SW 1271 (cell line): ENCODE measurements around the gene UQCRC2.
A peak's percentile ranks its signal among the peaks of the same experiment; 100 is the strongest.
"Not testable (repeated sequence)": the region's sequence is repeated elsewhere in the genome, so short reads cannot be mapped to it uniquely, and the experiment has no call there.

Source experiments
- DNase-seq, 2 experiments: peaks; one replicate each; lab custom pipeline; 2025; lab: John Stamatoyannopoulos, UW

The UQCRC2 gene

DNA sequence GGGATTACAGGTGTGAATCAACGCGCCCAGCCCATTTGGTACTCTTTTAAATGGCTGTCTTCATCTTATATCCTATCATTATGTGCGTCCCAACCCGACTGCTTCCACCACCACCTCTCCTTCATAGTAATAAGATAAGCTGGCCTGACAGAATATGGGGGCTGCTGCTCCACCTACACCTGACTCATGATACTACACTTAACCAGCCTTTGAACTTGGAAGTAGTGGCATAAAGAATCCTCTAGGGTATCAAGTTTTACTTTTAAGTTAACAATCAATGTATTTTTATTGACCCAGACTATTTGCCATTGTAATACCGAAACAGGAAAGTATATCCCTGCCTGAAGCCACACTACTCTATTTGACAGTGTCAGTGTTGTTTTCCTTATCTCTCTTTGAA, 28.9 kb downstream of the UQCRC2 start:
- DNase-seq: no peak

DNA sequence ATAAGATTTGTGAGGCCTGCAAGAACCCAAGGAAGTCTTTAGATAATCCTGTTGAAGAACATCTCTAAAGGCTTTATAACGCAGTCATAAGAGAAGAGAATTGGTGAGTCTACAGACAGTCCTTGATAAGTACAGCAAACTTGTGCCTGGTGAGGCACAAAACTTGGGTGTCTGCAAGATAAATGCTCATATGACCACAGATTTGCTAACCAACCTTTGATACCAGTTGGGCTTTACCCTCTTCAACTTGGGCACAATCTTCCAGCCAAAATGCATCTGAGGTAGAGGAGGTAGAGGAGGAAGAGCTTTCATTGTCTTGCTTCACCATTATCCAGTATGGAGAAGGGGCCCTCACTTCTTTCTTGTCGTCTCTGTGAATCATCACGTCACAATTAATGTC, 30.9 kb downstream of the UQCRC2 start:
- no peak for DNase-seq

DNA sequence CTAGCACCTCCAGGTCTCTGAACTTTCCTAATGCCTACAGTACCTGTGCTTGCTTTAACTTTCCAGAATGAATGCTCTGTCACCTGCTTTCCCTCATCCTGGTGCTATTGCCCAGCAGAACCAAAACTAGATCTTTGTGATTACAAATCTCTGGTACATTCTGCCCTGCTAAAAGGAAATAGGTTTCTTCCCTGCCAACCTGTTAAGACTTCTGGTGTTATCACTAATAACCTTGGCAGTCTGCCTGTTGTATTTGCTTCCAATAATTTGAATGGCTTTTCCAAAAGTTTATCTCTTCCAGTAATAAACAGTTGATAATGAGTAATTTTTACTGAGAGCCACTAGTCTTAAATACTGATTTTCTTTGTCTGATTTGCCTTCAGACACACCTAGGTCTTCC, 32.4 kb downstream of the UQCRC2 start:
- no peak for DNase-seq

DNA sequence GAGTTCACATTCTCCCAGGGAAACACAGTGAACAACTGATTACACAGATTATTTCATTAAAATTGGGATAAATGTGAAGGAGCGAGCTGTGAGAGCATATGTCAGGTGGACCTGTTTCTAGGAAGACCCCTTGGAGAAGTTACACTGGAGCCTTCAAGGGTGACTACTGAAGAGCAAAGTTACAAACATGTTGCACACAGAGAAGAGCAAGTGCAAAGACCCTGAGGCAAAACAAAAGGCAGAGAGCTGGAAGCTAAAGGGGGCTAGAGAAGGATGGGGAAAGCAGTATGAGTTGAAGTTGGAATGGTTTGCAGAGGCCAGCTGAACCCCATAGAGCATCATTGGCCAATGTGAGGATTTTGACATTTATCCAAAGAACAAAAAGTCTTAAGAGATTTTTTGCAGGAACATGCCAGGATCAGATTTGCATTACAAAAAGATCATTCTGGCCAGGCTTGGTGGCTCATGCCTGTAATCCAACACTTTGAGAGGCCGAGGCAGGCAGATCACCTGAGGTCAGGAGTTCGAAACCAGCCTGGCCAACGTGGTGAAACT, 33.6 kb downstream of the UQCRC2 start:
- DNase-seq: no peak

DNA sequence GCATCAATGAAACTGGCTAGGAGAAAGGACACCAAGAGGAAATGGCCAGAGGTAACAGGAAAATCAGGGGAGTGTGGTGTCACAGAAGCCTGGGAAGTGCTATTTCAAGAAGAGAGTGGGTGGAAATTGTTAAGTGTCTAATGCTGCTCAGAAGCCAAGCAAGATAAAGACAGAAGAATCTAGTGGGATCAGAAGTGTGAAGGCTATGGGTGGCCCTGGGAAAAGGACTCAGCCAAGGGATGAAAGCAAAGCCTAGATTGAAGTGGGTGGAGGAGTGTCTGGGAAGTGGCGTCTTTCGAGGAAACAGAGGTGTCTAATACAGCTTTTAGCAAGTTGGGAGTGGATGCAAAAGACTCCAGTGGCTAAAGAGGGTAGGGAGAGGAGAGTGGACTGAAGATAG, 34.3 kb downstream of the UQCRC2 start:
- no peak for DNase-seq

DNA sequence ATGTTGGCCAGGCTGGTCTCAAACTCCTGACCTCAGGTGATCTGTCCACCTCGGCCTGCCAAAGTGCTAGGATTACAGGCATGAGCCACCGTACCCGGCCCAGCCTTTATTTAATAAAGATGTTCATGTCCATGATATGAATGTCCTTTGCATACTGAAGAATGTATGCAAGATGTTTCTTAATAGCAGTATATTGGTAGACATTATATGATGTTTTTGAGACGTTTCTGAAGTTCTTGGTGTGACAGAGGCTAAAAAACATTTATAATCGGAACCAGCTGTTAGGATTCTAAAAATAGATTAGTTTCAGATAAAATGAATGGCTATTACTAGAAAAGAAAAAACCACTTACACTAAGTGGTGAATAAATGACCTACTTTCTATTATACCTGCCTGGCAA, 36.0 kb downstream of the UQCRC2 start:
- DNase-seq: no peak

DNA sequence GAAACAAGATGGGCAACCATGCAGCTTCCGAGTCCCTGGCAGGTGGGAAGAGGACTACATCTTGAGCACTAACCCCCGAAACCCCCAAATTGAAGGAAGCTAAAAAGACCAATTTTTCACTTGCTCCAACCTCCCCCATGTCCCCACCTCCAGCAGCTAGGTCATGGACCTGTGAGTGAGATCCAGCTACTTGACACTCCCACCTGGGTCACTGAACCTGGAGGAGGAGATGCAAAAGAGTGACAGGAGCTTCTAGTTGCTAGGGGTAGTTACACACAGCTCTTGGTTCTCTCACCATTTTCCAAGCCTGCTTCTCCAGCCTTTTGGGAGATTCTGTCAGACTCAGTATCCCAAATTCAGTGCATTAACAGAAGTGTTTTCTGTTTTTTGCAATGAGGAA, 36.6 kb downstream of the UQCRC2 start:
- DNase-seq: no peak

DNA sequence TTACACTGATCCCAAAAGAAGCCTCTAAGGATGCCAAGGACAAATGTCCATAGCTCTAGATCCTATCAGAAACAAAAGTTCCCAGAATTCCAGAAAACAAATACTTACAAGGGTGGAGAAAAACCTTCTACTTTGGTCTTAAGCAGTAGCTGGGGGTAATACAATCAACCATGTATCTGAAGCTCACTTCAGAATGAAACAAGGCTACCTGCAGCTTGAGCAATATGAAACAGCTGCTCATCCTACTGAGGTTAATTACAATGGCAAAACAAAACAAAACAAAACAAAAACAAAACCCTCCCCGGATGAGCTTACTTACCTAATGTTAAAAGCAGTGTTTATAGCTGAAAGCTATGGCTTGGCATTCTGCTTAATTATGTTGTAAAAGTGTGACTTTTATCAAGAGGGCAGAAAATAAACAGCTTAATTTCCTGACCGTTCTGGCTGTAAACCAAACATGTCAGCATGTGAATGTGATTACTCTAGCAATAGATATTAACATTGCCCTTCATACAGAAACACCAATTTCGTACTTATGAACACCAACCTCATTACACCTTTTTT, 37.3 kb downstream of the UQCRC2 start:
- DNase-seq: no peak

DNA sequence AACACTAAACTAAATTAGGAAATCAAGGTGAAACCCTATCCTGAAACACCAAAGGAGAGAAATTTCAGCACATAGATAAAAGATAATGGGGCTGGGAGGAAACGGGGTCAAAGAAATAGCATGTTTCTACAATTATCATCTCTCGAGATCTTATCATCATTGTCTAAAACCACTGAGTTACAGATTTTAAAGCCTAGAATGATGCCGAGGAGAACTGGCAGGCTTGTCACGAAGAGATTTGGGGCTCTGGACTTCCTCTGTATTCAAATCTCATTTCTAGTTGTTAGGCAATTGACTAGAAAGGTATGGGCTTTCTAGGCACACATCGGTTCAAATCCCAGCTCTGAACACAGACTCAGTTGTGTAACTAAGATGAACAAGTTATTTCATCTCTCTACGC, 38.5 kb downstream of the UQCRC2 start:
- no peak for DNase-seq

DNA sequence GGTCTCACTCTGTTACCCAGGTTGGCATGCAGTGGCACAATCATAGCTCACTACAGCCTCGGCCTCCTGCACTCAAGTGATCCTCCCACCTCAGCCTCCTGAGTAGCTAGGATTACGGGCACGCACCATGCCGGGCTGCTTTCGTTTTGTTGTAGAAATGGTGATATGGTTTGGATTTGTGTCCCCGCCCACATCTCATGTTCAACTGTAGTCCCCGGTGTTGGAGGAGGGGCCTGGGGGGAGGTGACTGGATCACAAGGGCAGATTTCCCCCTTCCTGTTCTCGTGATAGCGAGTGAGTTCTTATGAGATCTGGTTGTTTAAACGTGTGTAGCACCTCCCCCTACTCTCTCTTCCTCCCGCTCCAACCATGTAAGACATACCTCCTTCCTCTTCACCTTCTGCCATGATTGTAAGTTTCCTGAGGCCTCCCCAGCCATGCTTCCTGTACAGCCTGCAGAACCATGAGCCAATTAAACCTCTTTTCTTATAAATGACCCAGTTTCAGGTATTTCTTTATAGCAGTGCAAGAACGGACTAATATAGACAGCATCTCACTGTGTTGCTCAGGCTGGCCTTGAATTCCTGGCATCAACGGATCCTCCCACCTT, 41.8 kb downstream of the UQCRC2 start:
- DNase-seq: no peak

DNA sequence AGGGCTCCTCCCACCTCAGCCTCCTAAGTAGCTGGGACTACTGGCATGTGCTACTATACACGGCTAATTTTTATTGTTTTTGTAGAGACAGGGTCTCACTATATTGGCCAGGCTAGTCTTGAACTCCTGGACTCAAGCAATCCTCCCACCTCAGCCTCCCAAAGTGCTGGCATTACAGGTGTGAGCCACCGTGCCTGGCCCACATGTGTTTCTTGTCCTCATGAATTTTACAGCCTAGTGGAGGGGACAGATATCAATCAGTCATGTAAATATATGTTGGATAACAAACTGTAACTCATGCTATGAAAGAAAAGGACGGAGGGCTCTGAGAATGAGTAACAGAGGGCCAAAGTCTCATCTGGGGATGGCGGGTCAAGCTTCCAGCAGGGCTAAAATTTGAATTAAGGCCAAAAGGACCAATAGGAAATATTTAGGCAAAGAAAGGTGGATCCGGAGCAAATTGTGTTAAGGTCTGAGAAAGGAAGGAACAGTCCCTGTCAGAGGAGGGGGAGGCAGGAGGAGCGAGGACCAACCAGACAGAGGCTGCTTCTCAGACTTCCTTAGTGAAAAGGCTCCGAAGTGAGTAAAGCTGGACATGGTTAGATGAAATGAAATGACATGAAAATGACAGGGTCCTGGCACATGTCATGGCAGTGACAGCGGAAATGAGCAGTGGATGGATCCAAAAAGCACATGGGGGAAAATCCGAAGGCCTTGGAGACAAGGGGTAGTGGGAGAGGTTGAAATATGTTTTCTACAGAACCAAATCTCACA, 43.9 kb downstream of the UQCRC2 start:
- no peak for DNase-seq

DNA sequence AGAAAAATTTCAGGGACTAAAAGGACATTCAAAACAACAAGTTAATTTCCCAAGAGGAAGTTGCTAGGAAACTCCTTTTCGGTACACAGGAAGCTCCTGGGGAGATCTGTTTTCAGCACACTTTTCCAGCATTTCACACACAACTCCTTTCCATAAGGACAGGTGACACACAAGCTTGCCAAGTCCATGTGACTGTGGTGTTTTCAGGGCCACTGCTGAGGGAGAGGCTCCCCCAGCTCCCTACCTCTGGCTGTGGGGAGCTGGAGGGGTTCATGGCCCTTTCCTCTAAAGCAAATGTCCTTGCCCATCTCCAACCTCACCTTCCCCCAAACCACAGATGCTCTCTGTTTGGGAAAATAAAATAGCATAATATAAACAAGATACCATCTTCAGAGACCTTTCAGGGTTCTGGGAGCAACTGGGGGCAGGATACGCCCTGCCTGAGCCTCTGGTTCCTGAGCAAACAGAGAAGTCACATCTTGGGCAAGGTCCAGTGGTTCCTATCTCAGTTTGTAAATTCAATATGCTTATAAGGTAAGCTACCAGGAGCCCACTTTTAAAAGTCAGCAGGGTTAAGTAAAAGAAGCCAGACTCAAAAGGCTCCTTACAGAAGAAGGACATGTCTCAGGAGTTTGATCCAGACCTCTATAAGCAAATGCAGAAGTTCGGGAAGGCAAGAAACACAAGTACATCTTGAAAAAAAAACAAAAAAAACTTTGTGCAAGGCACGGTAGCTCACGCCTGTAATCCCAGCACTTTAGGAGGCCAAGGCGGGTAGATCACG, 44.7 kb downstream of the UQCRC2 start:
- no peak for DNase-seq

DNA sequence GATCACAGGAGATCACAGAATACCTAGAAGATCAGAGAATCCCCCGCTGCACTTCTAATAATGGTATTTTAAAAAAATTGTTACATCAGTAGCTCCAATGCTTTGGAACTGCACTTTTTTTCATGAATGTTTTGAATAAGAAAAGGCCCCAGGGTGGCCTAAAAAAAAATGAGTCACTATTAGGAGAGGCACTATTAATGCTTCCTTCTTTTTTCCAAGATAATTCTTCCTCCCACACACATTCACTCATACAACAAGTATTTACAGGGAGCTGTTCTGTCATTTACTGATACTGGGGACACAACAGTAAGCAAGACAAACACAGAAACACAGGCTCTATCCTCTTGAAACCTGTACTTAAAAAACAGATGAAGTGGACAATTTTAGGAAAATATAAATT, 48.4 kb downstream of the UQCRC2 start:
- DNase-seq: no peak

DNA sequence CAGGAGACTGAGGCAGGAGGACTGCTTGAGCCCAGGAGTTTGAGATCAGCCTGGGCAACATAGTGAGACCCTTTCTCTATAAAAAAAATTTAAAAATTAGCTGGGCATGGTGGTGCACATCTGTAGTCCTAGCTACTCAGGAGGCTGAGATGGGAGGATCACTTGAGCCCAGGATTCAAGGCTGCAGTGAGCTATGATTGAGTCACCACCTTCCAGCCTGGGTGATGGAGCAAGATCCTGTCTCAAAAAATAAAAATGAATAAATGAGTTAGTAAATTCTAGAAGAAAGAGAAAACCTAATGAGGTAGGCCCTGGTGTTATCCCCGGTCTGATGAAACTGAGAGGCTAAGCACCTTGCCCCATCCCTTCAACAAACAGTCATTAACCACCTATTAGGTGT, 48.9 kb downstream of the UQCRC2 start:
- DNase-seq: not testable (repeated sequence)

DNA sequence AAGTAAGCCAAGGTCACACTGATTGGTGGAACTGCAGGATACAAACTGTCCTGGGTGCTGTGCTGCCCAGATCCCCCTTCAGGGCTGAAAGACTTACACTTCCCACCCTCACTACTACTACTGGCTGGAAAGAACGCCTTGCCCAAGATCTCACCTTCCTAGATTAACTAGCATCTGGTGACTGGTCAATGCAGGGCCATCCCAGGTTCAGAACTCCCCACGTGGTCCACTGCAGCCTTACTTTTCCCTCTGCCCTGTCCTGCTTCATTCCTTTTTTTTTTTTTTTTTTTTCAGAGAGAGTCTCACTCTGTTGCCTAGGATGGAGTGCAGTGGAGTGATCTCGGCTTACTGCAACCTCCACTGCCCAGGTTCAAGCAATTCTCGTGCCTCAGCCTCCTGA, 50.0 kb downstream of the UQCRC2 start:
- no peak for DNase-seq

DNA sequence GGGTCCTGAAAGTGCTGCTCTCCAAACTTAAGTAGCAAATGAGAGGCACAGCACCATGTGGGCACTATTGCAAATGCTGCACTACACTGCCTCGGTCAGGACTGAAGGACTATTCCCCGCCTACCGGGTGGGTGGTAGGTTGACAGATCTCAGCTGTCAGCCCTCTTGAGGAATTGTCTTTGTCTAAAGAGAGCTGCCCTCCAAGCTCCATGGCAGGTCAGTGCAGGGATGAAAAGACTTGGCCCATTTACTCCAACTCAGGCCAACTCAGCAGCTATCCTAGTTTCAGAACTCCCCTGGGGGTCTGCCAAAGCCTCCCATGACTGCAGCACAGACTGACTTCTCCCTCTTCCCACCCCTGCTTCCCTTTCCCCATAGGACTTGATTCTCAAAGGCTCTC, 51.2 kb downstream of the UQCRC2 start:
- DNase-seq: no peak

DNA sequence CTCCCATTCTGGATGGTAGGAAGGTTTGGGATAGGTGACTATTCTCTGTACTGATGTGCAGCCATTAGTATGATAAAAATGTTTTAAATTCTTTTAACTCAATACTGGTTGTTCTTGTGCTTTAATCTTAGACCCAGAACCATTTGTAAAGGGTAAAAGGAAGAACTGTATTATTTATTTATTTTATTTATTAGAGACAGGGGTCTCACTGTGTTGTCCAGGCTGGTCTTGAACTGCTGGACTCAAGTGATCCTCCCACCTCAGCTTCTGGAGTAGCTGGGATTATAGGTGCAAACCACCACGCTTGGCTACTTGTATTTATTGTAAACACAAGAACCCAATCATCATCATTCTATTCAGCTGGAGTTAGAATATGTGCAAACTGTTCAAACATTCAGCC, 52.6 kb downstream of the UQCRC2 start:
- DNase-seq: no peak

DNA sequence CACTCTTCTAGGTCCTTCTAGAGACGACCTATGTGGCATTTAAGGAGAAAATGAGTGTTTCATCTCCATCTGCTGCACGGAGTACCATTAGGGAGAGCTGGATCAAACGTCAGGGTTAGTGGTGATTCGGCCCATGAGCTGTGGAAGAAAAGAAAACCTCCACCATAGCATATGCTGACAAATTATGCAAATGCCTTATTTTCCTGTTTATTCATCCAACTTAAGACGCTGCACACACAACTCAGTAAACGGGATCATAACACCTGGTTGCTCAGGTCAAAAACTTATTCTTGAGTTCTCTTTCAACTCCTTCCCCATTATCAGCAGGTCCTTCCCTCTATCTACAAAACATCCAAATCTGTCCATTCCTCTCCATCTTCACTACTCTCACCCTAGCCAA, 53.5 kb downstream of the UQCRC2 start:
- DNase-seq: no peak

DNA sequence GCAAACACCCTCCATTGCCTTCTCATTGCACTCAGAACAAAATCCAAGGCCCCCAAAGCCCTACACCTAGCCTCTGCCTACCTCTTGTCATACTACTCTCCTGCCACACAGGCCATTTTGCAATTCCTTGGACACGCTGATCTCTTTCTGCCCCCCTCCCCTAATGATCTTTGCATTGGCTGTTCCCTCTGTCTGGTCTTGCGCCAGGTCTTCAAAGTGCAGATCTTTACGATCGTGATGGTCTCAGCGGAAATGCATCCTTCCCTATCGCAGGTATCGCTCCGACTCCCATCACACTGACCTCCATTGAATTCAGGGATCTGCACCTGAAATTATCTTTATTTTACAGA, 54.0 kb downstream of the UQCRC2 start:
- DNase-seq: no peak

DNA sequence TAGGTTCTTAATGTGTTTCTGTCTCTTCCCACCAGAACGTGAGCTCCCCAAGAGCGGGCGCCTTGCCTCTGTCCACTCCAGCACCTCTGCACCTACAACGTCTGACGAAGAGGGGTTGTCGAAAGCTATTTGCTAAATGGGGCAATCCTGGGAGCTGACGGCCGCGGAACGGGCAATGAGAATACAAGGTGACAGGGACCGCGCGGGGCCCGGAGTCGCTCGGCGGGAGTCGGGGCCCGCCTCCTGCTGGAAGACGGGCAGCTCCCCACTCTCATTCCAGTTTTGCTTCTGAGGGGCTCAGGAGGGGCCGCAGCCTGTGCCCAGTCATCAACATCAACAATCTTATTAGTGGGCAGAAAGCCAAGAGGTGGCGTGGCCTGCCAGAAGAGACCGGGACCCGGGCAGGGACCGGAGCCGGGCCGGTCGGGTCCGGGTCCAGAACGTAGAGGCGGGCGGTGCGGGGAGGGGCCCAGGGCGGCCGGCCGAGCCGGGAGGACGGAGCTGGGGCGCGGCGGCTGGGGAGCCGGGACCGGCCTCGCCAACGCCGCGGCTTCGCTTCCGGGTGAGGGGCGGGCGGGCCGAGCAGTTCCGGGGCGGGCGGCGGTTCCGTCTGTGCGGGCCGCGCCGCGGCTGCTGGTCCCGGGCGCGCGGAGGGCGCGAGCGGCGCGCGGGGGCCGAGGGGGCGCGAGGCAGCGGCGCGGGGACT, 54.5 kb downstream of the UQCRC2 start, which contains the start of gene MOSMO:
TSS of gene MOSMO (plus strand) at position 603 of the 706 bp plus-strand sequence. CDS start 191 bp downstream, outside the sequence.
- peak; percentile 18 to 20 for DNase-seq

DNA sequence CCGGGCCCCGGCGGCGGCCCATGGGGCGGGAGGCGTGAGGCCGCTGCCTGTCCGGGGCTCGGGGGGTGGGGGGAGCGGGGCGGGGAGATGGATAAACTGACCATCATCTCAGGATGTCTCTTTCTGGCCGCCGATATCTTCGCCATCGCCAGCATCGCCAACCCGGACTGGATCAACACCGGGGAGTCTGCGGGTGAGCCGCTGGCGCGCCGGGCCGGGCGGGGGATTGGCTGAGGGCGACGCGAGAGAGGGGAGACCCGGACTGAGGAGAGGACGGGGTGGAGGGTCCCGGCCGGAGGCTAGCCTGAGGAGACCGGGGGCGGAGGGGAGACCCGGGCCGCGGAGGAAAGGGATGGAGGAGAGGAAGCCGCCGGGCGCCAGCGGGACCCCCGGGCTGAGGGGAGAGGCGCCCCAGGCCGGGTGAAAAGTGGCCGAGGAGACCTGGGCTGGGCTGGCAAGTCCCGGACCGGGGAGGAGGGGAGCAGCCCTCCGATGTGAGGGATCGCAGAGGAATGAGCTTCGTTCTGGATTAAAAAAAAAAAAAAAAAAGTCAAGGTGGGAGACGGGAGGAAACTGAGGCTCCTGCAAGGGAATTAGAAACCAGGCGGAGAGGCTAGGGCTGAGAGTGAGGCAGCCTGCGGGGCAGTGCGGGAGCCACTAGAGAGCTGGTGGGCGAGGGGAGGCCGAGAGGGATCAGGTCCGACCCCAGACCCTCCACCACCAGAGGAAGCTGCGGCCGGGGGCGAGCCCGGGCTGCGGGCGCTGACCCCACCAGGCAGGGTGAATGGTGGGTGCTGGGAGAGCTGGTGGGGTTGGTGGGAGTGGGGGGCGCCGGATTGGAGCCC, 55.3 kb downstream of the UQCRC2 start:
- no peak for DNase-seq
